A673 (cell line): ENCODE measurements around the gene OR13C9.

Experiments
- EZH2 ChIP-seq: fragments of 200-600 bp; sonication (generic); IDR thresholded peaks from 2 replicates; pipeline ENCODE4 v1.6.1; 2017; ENCODE audit warnings: borderline replicate concordance, low read depth, mild to moderate bottlenecking, mixed read lengths, antibody characterized with exemption, low read length; ENCODE audit not compliant: poor library complexity, severe bottlenecking
- TF ChIP-seq, protein P1 (sequence below): fragments of 300-800, 200-600 bp; sonication (generic); conservative IDR thresholded peaks from 2 replicates; pipeline ENCODE4 v1.5.1; 2017; ENCODE audit warnings: low read depth, mild to moderate bottlenecking, antibody characterized with exemption, low read length, moderate library complexity, mixed read lengths

DNA sequence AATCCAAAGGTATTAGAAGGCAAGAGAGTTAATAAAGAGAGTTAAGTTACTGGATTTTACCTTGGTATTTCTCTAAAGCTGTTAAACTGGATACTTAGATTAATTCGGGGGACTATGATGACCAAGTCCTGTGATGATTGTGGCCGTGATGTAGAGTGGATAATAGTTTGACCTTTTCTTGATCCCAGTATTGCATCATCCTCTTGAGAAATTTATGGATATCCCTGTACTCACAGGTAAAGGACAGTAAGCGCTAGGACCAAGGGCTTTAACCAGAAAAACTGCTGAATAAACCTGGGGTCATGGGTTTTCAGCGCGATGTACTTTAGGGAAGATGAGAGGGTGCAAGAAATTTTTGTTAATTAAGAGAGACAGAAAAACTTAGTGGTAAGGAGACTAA, 40.7 kb downstream of the OR13C9 start:
- TF ChIP-seq, protein P1, sequence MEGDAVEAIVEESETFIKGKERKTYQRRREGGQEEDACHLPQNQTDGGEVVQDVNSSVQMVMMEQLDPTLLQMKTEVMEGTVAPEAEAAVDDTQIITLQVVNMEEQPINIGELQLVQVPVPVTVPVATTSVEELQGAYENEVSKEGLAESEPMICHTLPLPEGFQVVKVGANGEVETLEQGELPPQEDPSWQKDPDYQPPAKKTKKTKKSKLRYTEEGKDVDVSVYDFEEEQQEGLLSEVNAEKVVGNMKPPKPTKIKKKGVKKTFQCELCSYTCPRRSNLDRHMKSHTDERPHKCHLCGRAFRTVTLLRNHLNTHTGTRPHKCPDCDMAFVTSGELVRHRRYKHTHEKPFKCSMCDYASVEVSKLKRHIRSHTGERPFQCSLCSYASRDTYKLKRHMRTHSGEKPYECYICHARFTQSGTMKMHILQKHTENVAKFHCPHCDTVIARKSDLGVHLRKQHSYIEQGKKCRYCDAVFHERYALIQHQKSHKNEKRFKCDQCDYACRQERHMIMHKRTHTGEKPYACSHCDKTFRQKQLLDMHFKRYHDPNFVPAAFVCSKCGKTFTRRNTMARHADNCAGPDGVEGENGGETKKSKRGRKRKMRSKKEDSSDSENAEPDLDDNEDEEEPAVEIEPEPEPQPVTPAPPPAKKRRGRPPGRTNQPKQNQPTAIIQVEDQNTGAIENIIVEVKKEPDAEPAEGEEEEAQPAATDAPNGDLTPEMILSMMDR: no peak
- TF ChIP-seq EZH2: no peak
